KOPT-K1 (cell line): ENCODE results near the gene IL21.
A peak's percentile ranks its signal among the peaks of the same experiment; 100 is the strongest.

Source experiments
- H3K27ac ChIP-seq: fragments of 200-600 bp; sonication (generic); 2 replicates; pipeline ENCODE4 v1.5.1; 2016; ENCODE audit warnings: antibody characterized with exemption, mild to moderate bottlenecking, low read depth, low read length; ENCODE audit not compliant: poor library complexity, severe bottlenecking
- H3K36me3 ChIP-seq: fragments of 200-600 bp; sonication (generic); 2 replicates; pipeline ENCODE4 v1.5.1; 2017; ENCODE audit warnings: antibody characterized with exemption, mild to moderate bottlenecking, low read length, moderate library complexity; ENCODE audit not compliant: insufficient read depth
- H3K9me3 ChIP-seq: fragments of 200-600 bp; sonication (generic); 2 replicates; pipeline ENCODE4 v1.5.1; 2017; ENCODE audit warnings: antibody characterized with exemption, low read length, mild to moderate bottlenecking; ENCODE audit not compliant: insufficient read depth, poor library complexity, severe bottlenecking

Gene IL21

DNA sequence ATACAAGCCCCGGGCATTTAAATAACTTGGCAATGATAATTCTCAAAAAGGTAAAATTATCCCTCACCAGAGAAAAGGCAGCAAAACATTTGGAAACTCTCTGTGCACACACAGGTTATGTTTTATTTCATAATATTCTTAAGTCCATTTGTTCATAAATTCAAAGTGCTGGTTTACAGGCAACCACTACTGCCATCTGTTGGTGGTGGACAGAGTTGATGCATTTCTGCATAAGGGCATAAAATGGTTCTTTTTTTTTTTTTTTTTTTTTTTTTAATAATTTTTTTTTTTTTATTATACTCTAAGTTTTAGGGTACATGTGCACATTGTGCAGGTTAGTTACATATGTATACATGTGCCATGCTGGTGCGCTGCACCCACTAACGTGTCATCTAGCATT is 31.5 kb upstream of the IL21 start:
- Histone ChIP-seq H3K9me3 (peaks cover 5% of the 10 kb centered on the region), H3K36me3 (no peaks in the 10 kb centered on the region), H3K27ac (no peak overlapping the region)

DNA sequence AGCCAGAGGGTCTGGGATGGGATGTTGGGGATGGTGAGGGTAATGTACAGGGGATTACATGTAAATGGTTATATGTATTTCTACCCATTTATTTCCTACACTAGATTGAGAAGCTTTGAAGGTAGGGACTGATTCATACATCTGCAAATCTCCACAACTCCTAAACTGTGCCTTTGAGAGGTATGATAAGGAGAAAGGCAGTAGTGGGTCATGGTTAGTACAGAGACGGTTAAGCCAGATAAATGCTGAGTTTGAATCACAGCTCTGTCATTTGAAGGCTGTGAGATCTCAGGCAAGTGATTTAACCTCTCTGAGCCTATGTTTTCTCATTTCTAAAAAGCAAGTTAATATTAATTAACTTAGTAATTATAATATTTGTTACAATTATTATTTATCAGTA is 29.3 kb upstream of the IL21 start:
- Histone ChIP-seq H3K9me3 (no peaks in the 10 kb centered on the region), H3K27ac (no peak overlapping the region), H3K36me3 (no peaks in the 10 kb centered on the region)

DNA sequence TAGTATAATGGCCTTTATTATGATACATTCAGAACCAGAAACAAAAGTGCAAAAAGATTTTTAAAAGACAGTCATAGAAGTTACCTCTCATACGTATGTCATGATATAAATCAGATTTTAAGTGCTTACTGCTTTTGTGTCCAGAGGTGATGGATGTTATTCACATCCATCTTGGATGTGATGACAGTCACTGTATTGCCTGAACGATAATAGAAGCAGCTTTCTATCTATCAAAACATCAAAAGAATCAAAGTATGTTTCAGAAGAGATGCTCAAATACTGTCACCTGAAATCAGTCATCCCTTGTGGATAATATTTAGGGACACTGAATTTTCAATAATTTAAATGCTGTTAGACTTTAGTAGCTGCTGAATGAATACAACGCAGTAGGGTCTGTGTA is 26.8 kb upstream of the IL21 start:
- no peaks in the 10 kb centered on the region for H3K36me3 ChIP-seq
- H3K9me3 ChIP-seq, result no peaks in the 10 kb centered on the region
- no peak overlapping the region for H3K27ac ChIP-seq

- Histone ChIP-seq H3K27ac (no peak overlapping the region), H3K9me3 (no peaks in the 10 kb centered on the region), H3K36me3 (no peaks in the 10 kb centered on the region)
Measured at GRCh38 chr4:122643257-122643656, 22.4 kb upstream of the IL21 start.

GRCh38 chr4:122639181-122639580 is 18.3 kb upstream of the IL21 start:
- H3K27ac ChIP-seq, result peak overlapping the region; percentile 32
- H3K36me3 ChIP-seq, result no peaks in the 10 kb centered on the region
- H3K9me3 ChIP-seq, result no peaks in the 10 kb centered on the region

DNA sequence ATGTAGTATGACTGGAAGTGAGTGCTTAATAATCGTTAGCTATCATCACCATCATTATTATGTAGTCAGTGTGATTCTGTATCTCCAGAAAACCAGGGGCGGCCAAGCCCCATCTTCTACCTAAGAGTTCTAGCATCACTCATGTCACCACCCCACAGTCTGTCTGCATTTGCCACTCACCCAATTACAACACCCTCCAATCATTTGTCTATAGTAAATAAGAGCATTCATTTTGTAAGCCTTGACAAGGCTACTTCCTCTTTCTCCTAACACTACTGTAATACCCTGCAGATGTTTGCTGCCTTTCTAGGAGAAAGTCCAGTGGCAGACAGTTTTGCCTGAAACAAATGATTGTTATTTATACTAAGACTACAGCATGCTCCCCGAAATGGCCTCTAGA is 15.8 kb upstream of the IL21 start:
- Histone ChIP-seq H3K27ac (no peak overlapping the region), H3K36me3 (no peaks in the 10 kb centered on the region), H3K9me3 (no peaks in the 10 kb centered on the region)

DNA sequence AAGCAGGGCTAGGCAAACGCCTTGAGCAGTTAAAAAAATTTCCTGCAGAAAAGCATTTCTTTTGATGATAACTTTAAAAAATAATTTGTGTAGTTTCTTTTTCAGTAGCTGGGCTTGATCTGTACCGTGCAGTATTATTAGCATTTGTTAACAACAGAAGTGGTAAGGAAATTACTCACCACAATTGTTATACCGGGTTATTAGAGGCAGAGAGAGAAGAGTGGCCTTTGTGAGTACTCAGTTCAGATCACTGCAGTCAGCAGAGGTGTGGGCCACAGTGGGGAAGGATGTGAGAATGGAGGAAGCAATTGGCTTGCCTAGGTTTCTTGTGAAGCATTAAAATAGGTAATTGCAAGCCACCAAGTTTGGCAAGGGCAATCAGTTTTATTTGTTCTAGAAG is 14.3 kb upstream of the IL21 start:
- no peaks in the 10 kb centered on the region for H3K36me3 ChIP-seq
- H3K9me3 ChIP-seq, result no peaks in the 10 kb centered on the region
- H3K27ac ChIP-seq, result no peak overlapping the region

- Histone ChIP-seq H3K9me3 (no peaks in the 10 kb centered on the region), H3K36me3 (no peaks in the 10 kb centered on the region), H3K27ac (no peak overlapping the region)
Measured at GRCh38 chr4:122633211-122633610, 12.3 kb upstream of the IL21 start.

GRCh38 chr4:122632396-122633143 is 11.7 kb upstream of the IL21 start:
- Histone ChIP-seq H3K27ac (no peak overlapping the region), H3K36me3 (no peaks in the 10 kb centered on the region), H3K9me3 (no peaks in the 10 kb centered on the region)

DNA sequence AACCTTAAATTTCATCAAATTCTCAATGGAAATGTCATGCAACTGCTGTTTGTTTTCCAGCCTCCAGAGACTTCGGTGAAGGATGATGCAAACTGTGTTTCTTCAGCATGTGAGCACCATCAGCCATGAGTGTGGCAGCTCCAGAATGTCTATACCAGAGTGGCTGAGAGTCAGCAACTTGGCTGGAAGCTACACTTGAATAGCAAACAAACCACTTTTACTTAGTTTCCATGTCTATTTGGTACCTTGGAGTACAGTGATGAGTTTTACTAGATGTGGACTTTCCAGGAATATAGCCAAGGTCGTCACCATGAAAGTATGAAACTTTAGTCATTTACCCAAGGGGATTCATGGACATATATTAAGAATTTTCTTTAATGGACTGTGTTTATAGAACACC is 4.3 kb upstream of the IL21 start:
- no peaks in the 10 kb centered on the region for H3K9me3 ChIP-seq
- no peak overlapping the region for H3K27ac ChIP-seq
- no peaks in the 10 kb centered on the region for H3K36me3 ChIP-seq

- Histone ChIP-seq H3K9me3 (no peaks in the 10 kb centered on the region), H3K27ac (no peak overlapping the region), H3K36me3 (no peaks in the 10 kb centered on the region)
Measured at GRCh38 chr4:122624205-122624604, 3.3 kb upstream of the IL21 start.

DNA sequence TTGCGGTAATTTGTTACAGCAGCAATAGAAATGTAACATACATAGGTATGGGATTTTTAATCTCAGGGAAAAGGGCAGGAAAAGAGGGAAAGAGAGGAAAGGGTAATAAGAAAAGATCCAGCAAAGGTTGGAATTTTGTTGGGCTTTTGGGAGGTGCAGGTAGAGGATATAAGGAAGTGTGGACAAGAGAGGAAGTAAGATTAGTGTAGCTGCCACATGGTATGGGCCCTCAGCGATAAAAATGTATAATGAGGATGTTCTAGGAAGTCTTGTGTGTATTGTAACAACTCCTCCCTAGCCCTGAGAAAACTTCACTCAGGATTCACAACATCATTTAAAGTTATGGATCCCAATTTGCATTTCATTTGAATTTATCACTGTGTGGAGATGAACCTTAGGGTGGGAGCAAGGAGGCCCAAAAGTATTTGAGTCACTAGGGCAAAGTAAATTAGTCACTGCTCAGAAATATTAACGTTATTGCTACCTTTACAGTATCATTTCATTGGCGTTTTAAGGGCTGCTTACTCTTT is 2.8 kb upstream of the IL21 start:
- Histone ChIP-seq H3K36me3 (no peaks in the 10 kb centered on the region), H3K9me3 (no peaks in the 10 kb centered on the region), H3K27ac (no peak overlapping the region)

DNA sequence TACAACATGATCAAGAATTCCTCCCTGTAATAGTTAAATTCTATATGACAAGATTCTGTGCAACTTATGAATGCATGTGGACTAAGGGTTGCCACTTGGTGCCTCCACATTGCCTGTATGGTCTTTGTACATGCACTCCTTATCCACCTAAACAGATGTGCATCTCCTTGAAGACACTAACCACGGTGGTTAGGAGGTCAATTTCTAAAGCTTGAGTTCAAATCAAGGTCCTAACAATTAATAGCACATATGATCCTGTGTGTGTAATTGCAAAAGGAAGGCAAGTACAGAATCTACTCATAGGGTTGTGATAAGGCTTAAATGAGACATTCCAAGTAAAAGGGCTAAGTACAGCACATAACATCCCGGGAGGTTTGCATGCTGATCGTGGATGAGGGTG is 1.5 kb upstream of the IL21 start:
- Histone ChIP-seq H3K27ac (no peak overlapping the region), H3K9me3 (no peaks in the 10 kb centered on the region), H3K36me3 (no peaks in the 10 kb centered on the region)

- no peak overlapping the region for H3K27ac ChIP-seq
- no peaks in the 10 kb centered on the region for H3K9me3 ChIP-seq
- no peaks in the 10 kb centered on the region for H3K36me3 ChIP-seq
Measured at GRCh38 chr4:122619611-122620010, 1.3 kb downstream of the IL21 start.

GRCh38 chr4:122617597-122618593 is 3.0 kb downstream of the IL21 start:
- no peaks in the 10 kb centered on the region for H3K36me3 ChIP-seq
- no peaks in the 10 kb centered on the region for H3K9me3 ChIP-seq
- H3K27ac ChIP-seq, result no peak overlapping the region
